Esophagus squamous epithelium (tissue), 5 donors: Measurements from ENCODE around the gene AQP12B. TPM values are rescaled to one million over a fixed set of nuclear protein-coding genes. Genes with fewer than 3 reads are reported as not detected.
"Not testable (repeated sequence)": the region's sequence is repeated elsewhere in the genome, so short reads cannot be mapped to it uniquely, and the experiment has no call there.

Experiments used
- DNase-seq: peaks from one replicate; lab custom pipeline; 2025; lab: John Stamatoyannopoulos, UW
- H3K27ac ChIP-seq, 4 donors: fragments of 200-600 bp; sonication (generic); one replicate each; pipeline ENCODE4 v1.5.1; 2016 to 2019; ENCODE audit warnings: mild to moderate bottlenecking in 1 of 4
- H3K27me3 ChIP-seq, 4 donors: fragments of 200-600 bp; sonication (generic); 1 replicate in 3 of 4; 2 replicates in 1 of 4; pipeline versions ENCODE4 v1.5.1 to v1.6.0; 2017 to 2021; ENCODE audit warnings: antibody characterized with exemption in 1 of 4
- H3K36me3 ChIP-seq, 3 donors: fragments of 200-600 bp; sonication (generic); one replicate each; pipeline ENCODE4 v1.5.1; 2016 to 2019
- H3K4me1 ChIP-seq, 3 donors: fragments of 200-600 bp; sonication (generic); one replicate each; pipeline ENCODE4 v1.5.1; 2017 to 2019
- H3K4me3 ChIP-seq, 4 donors: fragments of 200-600 bp; sonication (generic); 1 replicate in 3 of 4; 2 replicates in 1 of 4; pipeline ENCODE4 v1.5.1; 2016 to 2019; ENCODE audit warnings: mild to moderate bottlenecking in 2 of 4, moderate library complexity in 1 of 4
- H3K9me3 ChIP-seq, 3 donors: fragments of 200-600 bp; sonication (generic); one replicate each; pipeline ENCODE4 v1.5.1; 2016 to 2019
- CTCF ChIP-seq, 6 experiments: fragments of 450-650 bp in 4 of 6; fragments of 200-600 bp in 2 of 6; sonication (generic) in 2 of 6; IDR thresholded peaks; one replicate each; pipeline ENCODE4 v1.5.1; 2016 to 2019; ENCODE audit warnings: antibody characterized with exemption in 6 of 6, mild to moderate bottlenecking in 4 of 6, moderate library complexity in 4 of 6
- POLR2A ChIP-seq, 4 donors: fragments of 450-650 bp; IDR thresholded peaks; one replicate each; pipeline ENCODE4 v1.6.1; 2017; ENCODE audit warnings: antibody characterized with exemption in 4 of 4, mild to moderate bottlenecking in 4 of 4, moderate library complexity in 3 of 4
- WGBS, 2 donors: methylation state at CpG; one replicate each; pipeline ENCODE4 v1.1.5; 2018; 5-methylcytosine and 5-hydroxymethylcytosine counted together
- intact Hi-C: fragments of 100-400 bp; cut with DNase I; formaldehyde crosslinking; loops from one replicate; pipeline ENCODE4 v1.15.0; 2022
- total RNA-seq, 4 donors: library from RNA; depleted of rRNA; stranded (reverse); fragments of >200 nt; gene quantifications; one replicate each; pipeline ENCODE4 v1.1.0, GENCODE V29; 2016
- donor health status: DM: yes; HTN: yes; CAD: no.

AQP12B gene
- total RNA-seq, 4 donors from 2014 or later = not detected

DNA sequence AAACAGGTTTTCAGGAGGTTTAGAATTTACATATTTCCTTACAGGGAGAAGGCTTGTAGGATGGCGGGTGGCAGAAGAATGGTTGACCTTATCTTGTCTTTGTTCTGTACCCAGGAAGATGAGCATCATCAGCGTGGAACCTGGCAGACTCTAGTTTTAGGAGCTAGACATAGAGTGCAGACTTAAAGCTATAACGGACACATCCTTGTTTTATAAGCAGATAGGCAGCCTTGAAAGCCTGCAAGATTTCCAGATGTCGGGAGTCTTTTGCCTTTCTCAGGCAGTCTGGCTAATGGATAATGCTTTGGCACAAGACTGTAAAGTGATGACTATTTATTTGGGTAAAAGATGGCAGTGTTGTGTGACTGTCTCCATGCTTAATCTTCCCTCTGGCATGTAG is 11.7 kb downstream of the AQP12B start:
- peaks cover 0 to 5% (median 0%) of the 10 kb centered on the region in 3 donors for H3K4me1 ChIP-seq
- peaks cover 0 to 67% (median 0%) of the 10 kb centered on the region in 4 donors for H3K27me3 ChIP-seq
- no peak overlapping the region for H3K27ac ChIP-seq
- 57 to 72% methylated on average over 4 of the region's 4 CpGs for WGBS, 2 donors
- no peak overlapping the region for H3K4me3 ChIP-seq
- TF ChIP-seq POLR2A (IDR thresholded peaks at IDR 0.05) (no peak), CTCF (IDR thresholded peaks at IDR 0.05) (no peak)
- no peak for DNase-seq
- peaks cover 0 to under 1% (median 0%) of the 10 kb centered on the region in 3 donors for H3K9me3 ChIP-seq
- intact Hi-C loops = no loop called here
- no peaks in the 10 kb centered on the region for H3K36me3 ChIP-seq

- intact Hi-C loops = no loop called here
- no peak for DNase-seq
- Histone ChIP-seq H3K27me3 (peaks cover 0 to 73% (median 0%) of the 10 kb centered on the region in 4 donors), H3K27ac (no peak overlapping the region), H3K9me3 (peaks cover 0 to 6% (median 0%) of the 10 kb centered on the region in 3 donors), H3K4me1 (peaks cover 0 to 5% (median 0%) of the 10 kb centered on the region in 3 donors), H3K36me3 (no peaks in the 10 kb centered on the region), H3K4me3 (no peak overlapping the region)
- 65 to 69% methylated on average over 7 of the region's 7 CpGs for WGBS, 2 donors
- TF ChIP-seq POLR2A (IDR thresholded peaks at IDR 0.05) (no peak), CTCF (IDR thresholded peaks at IDR 0.05) (no peak)
These were observed 12.3 kb downstream of the AQP12B start for GRCh38 chr2:240670402-240670801.

- Histone ChIP-seq H3K36me3 (no peaks in the 10 kb centered on the region), H3K9me3 (peaks cover 0 to 20% (median 5%) of the 10 kb centered on the region in 3 donors), H3K27me3 (peaks cover 0 to 64% (median 1%) of the 10 kb centered on the region in 4 donors), H3K4me1 (no peaks in the 10 kb centered on the region), H3K27ac (no peak overlapping the region), H3K4me3 (no peak overlapping the region)
- intact Hi-C loops = no loop called here
- DNase-seq = no peak
- 60 to 79% methylated on average over 1 of the region's 1 CpG for WGBS, 2 donors
- no peak for TF ChIP-seq POLR2A (IDR thresholded peaks at IDR 0.05)
- no peak for TF ChIP-seq CTCF (IDR thresholded peaks at IDR 0.05)
These were observed 18.1 kb downstream of the AQP12B start for GRCh38 chr2:240664622-240665021.

- peaks cover 0 to 20% (median 5%) of the 10 kb centered on the region in 3 donors for H3K9me3 ChIP-seq
- intact Hi-C loops = no loop called here
- H3K27me3 ChIP-seq = peaks cover 0 to 64% (median 1%) of the 10 kb centered on the region in 4 donors
- DNase-seq = no peak
- 39 to 60% methylated on average over 6 of the region's 6 CpGs for WGBS, 2 donors
- TF ChIP-seq CTCF (IDR thresholded peaks at IDR 0.05) (no peak), POLR2A (IDR thresholded peaks at IDR 0.05) (no peak)
- no peak overlapping the region for H3K27ac ChIP-seq
- no peaks in the 10 kb centered on the region for H3K36me3 ChIP-seq
- H3K4me3 ChIP-seq = no peak overlapping the region
- H3K4me1 ChIP-seq = no peaks in the 10 kb centered on the region
These were observed 19.0 kb downstream of the AQP12B start for GRCh38 chr2:240663546-240664190.

DNA sequence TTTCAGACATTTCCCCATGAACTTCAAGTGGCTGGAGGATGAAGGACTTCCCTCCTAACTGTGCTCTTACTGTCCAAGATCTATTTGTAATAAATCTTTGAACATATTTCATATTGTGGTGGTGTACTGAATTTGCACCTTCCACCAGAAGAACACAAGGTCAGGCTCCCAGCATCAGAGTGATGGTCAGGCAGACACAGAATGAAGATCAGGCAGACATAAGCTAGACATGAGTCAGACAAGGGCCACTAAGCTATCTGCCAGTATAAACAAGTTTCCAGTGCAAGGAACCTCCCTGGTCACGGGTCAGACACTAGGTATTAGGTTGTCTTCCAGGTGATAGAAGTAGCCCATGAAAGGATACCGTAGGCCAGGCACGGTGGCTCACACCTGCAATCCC is 20.0 kb downstream of the AQP12B start:
- no peak overlapping the region for H3K27ac ChIP-seq
- H3K36me3 ChIP-seq = no peaks in the 10 kb centered on the region
- TF ChIP-seq POLR2A (IDR thresholded peaks at IDR 0.05) (no peak), CTCF (IDR thresholded peaks at IDR 0.05) (no peak)
- H3K27me3 ChIP-seq = peaks cover 0 to 68% (median 1%) of the 10 kb centered on the region in 4 donors
- intact Hi-C loops = no loop called here
- peaks cover 0 to 20% (median 5%) of the 10 kb centered on the region in 3 donors for H3K9me3 ChIP-seq
- H3K4me1 ChIP-seq = no peaks in the 10 kb centered on the region
- 65 to 75% methylated on average over 2 to 3 of the region's 3 CpGs for WGBS, 2 donors
- DNase-seq = no peak
- no peak overlapping the region for H3K4me3 ChIP-seq

GRCh38 chr2:240659883-240660282 is 22.8 kb downstream of the AQP12B start:
- H3K4me1 ChIP-seq, H3K4me3 ChIP-seq, DNase-seq, H3K36me3 ChIP-seq, H3K27ac ChIP-seq, intact Hi-C loops: not testable (repeated sequence)
- Histone ChIP-seq H3K9me3 (peaks cover 0 to 11% (median 5%) of the 10 kb centered on the region in 3 donors), H3K27me3 (peaks cover 0 to 69% (median 1%) of the 10 kb centered on the region in 4 donors)
- WGBS, 2 donors = 83 to 84% methylated on average over 7 of the region's 7 CpGs
